GM18511 (cell line): ENCODE data around the gene GLRX2.

ENCODE experiments used
- ATAC-seq: cut with Tn5 transposase; IDR thresholded peaks from one replicate; pipeline ENCODE4 v1.9.1; 2021; ENCODE audit warnings: mild to moderate bottlenecking, moderate library complexity; ENCODE audit not compliant: unreplicated experiment

GLRX2 gene

GRCh38 chr1:193113258-193113991, 8.2 kb upstream of the GLRX2 start:
- no peak for ATAC-seq

GRCh38 chr1:193111641-193112090, 6.5 kb upstream of the GLRX2 start:
- peak; percentile 5 for ATAC-seq

- ATAC-seq: no peak
Observed at GRCh38 chr1:193110864-193111263, 5.7 kb upstream of the GLRX2 start.

GRCh38 chr1:193110246-193110645, 5.0 kb upstream of the GLRX2 start:
- no peak for ATAC-seq

- no peak for ATAC-seq
Observed at GRCh38 chr1:193109619-193110018, 4.4 kb upstream of the GLRX2 start.

- ATAC-seq: no peak
Observed at GRCh38 chr1:193108471-193108870, 3.3 kb upstream of the GLRX2 start.

- no peak for ATAC-seq
Observed at GRCh38 chr1:193105821-193106177, 585 bp upstream of the GLRX2 start.

- peak; percentile 47 for ATAC-seq
Observed at GRCh38 chr1:193104502-193104906, 710 bp downstream of the GLRX2 start.

- ATAC-seq: peak; percentile 0
Observed at GRCh38 chr1:193103759-193104501, 1.3 kb downstream of the GLRX2 start.

- ATAC-seq: no peak
Observed at GRCh38 chr1:193102662-193103061, 2.6 kb downstream of the GLRX2 start.

- ATAC-seq: no peak
Observed at GRCh38 chr1:193094112-193094511, 11.1 kb downstream of the GLRX2 start.

GRCh38 chr1:193090865-193091264, 14.3 kb downstream of the GLRX2 start:
- ATAC-seq: no peak

- ATAC-seq: no peak
Observed at GRCh38 chr1:193087893-193088292, 17.3 kb downstream of the GLRX2 start.

- no peak for ATAC-seq
Observed at GRCh38 chr1:193086342-193086741, 18.9 kb downstream of the GLRX2 start.

GRCh38 chr1:193085263-193085662, 20.0 kb downstream of the GLRX2 start:
- ATAC-seq: no peak

GRCh38 chr1:193083365-193084088, 21.7 kb downstream of the GLRX2 start:
- peak; percentile 95 for ATAC-seq

GRCh38 chr1:193079187-193079586, 26.0 kb downstream of the GLRX2 start:
- no peak for ATAC-seq

- ATAC-seq: no peak
Observed at GRCh38 chr1:193077991-193078390, 27.2 kb downstream of the GLRX2 start.

GRCh38 chr1:193070942-193071341, 34.3 kb downstream of the GLRX2 start:
- ATAC-seq: peak; percentile 70

GRCh38 chr1:193070386-193070753, 34.8 kb downstream of the GLRX2 start:
- peak; percentile 68 for ATAC-seq

- peak; percentile 38 for ATAC-seq
Observed at GRCh38 chr1:193069748-193070385, 35.3 kb downstream of the GLRX2 start.
